Neural cell (in vitro differentiated cells): ENCODE results near the gene TAMM41. TPM values are rescaled to one million over a fixed set of nuclear protein-coding genes. Genes with fewer than 3 reads are reported as not detected.

ENCODE experiments used
- H2AFZ ChIP-seq: fragments of 200-600, 300-800 bp; sonication (generic), shearing (Covaris generic); 2 replicates; pipeline ENCODE4 v1.6.0; 2014; ENCODE audit warnings: low read depth, mild to moderate bottlenecking, antibody characterized with exemption, low read length, moderate library complexity
- H3F3A ChIP-seq: fragments of 200-600 bp; shearing (Covaris generic); 2 replicates; pipeline ENCODE4 v1.6.1; 2016; ENCODE audit warnings: mild to moderate bottlenecking, moderate library complexity, mixed read lengths, antibody characterized with exemption, low read length; ENCODE audit not compliant: insufficient read depth, poor library complexity, severe bottlenecking
- H3K27ac ChIP-seq: fragments of 200-600, 300-800 bp; sonication (generic), shearing (Covaris generic); 2 replicates; pipeline ENCODE4 v1.5.1; 2014; ENCODE audit warnings: mild to moderate bottlenecking, low read length, moderate library complexity
- H3K27me3 ChIP-seq: fragments of 300-800, 200-600 bp; sonication (generic), shearing (Covaris generic); 2 replicates; pipeline ENCODE4 v1.6.0; 2014; ENCODE audit warnings: mild to moderate bottlenecking, low read depth, low read length, moderate library complexity; ENCODE audit not compliant: insufficient read depth
- H3K36me3 ChIP-seq: fragments of 300-800, 200-600 bp; sonication (generic), shearing (Covaris generic); 2 replicates; pipeline ENCODE4 v1.5.1; 2014; ENCODE audit warnings: mild to moderate bottlenecking, antibody characterized with exemption, low read length, moderate library complexity; ENCODE audit not compliant: insufficient read depth
- H3K4me2 ChIP-seq: fragments of 300-800, 200-600 bp; sonication (generic), shearing (Covaris generic); 2 replicates; pipeline ENCODE4 v1.6.0; 2014; ENCODE audit warnings: mild to moderate bottlenecking, low read length
- H3K4me3 ChIP-seq: fragments of 300-800, 200-600 bp; sonication (generic), shearing (Covaris generic); 2 replicates; pipeline ENCODE4 v1.5.1; 2014; ENCODE audit warnings: mild to moderate bottlenecking, low read length, moderate library complexity
- H3K79me2 ChIP-seq: fragments of 200-600 bp; shearing (Covaris generic); replicated peaks from 2 replicates; pipeline ENCODE4 v1.6.0; 2014; ENCODE audit warnings: mild to moderate bottlenecking, low read length, moderate library complexity; ENCODE audit not compliant: insufficient read depth
- H3K9ac ChIP-seq: fragments of 300-800, 200-600 bp; sonication (generic), shearing (Covaris generic); 2 replicates; pipeline ENCODE4 v1.6.1; 2016; ENCODE audit warnings: mild to moderate bottlenecking, low read length, mixed read lengths
- H3K9me2 ChIP-seq: fragments of 200-600 bp; shearing (Covaris generic); 2 replicates; pipeline ENCODE4 v1.6.1; 2016; ENCODE audit warnings: mild to moderate bottlenecking, low read length, mixed read lengths; ENCODE audit not compliant: insufficient read depth
- H3K9me3 ChIP-seq: fragments of 200-600, 300-800 bp; sonication (generic), shearing (Covaris generic); 2 replicates; pipeline ENCODE4 v1.6.1; 2016; ENCODE audit warnings: mild to moderate bottlenecking, mixed run types, low read length, moderate library complexity, mixed read lengths
- H4K20me1 ChIP-seq: fragments of 200-600 bp; shearing (Covaris generic); 2 replicates; pipeline ENCODE4 v1.6.1; 2016; ENCODE audit warnings: mild to moderate bottlenecking, mixed run types; ENCODE audit not compliant: insufficient read depth
- EP300 ChIP-seq: fragments of 450-650 bp; conservative IDR thresholded peaks from 2 replicates; pipeline ENCODE4 v1.6.1; 2014; ENCODE audit warnings: antibody characterized with exemption, mild to moderate bottlenecking, moderate library complexity; ENCODE audit not compliant: poor library complexity, severe bottlenecking
- EZH2 ChIP-seq: fragments of 200-600, 300-800 bp; shearing (Covaris generic), sonication (generic); IDR thresholded peaks from 2 replicates; pipeline ENCODE4 v1.6.1; 2014; ENCODE audit warnings: antibody characterized with exemption, low read length, borderline replicate concordance, mild to moderate bottlenecking; ENCODE audit not compliant: insufficient read depth, poor library complexity, severe bottlenecking
- MXI1 ChIP-seq: fragments of 450-650 bp; conservative IDR thresholded peaks from 2 replicates; pipeline ENCODE4 v1.6.1; 2014; ENCODE audit warnings: antibody characterized with exemption, mild to moderate bottlenecking; ENCODE audit not compliant: poor library complexity, severe bottlenecking
- POLR2AphosphoS5 ChIP-seq: IDR thresholded peaks from 2 replicates; pipeline ENCODE4 v1.6.1; 2012
- RAD21 ChIP-seq: fragments of 450-650 bp; conservative IDR thresholded peaks from 2 replicates; pipeline ENCODE4 v1.6.1; 2014; ENCODE audit warnings: antibody characterized with exemption, mild to moderate bottlenecking, moderate library complexity
- SMC3 ChIP-seq: fragments of 450-650 bp; conservative IDR thresholded peaks from 2 replicates; pipeline ENCODE4 v1.6.1; 2014; ENCODE audit warnings: antibody characterized with exemption, mild to moderate bottlenecking, moderate library complexity; ENCODE audit not compliant: poor library complexity
- TAF1 ChIP-seq: IDR thresholded peaks from 2 replicates; pipeline ENCODE4 v1.6.1; 2012; ENCODE audit warnings: low read depth
- polyA plus RNA-seq: library from polyadenylated mRNA; depleted of rRNA; stranded (reverse); fragments of >200 nt; gene quantifications from 2 replicates; pipeline ENCODE4 v1.2.3, GENCODE V29; 2014
- TF ChIP-seq, protein P1 (sequence below): fragments of 450-650 bp; IDR thresholded peaks from 2 replicates; pipeline ENCODE4 v1.5.1; 2014; ENCODE audit warnings: antibody characterized with exemption, mild to moderate bottlenecking, moderate library complexity; ENCODE audit not compliant: poor library complexity, severe bottlenecking
- TF ChIP-seq, protein P2 (sequence below): IDR thresholded peaks from 2 replicates; pipeline ENCODE4 v1.6.1; 2012; ENCODE audit warnings: borderline replicate concordance

Gene TAMM41
- polyA plus RNA-seq, 1 donor from 2014 or later: 3.1 TPM

DNA sequence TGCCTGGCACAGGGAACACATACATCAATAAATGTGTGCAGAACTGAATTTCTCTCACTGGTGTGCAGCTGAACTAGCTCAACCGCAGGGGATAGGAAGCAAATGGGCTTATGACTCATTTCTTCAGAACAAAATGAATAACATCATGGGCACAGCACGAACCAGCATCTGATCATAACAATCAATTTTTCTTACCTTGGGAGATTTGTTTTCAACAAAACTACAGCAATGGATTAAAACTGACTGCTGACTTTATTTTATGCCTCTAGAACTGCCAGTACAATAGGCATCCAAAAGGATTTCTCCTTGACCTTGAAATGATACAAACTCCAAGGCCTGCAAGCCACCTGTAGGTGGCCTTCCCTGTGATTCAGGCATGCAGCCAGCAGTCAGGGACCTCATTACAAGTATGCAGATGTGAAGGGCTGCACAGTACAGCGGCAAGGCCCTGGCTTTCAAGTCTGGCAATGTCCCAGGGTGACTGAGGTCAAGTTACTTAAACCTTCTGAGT is 26.1 kb downstream of the TAMM41 start:
- H3F3A ChIP-seq: no peaks in the 10 kb centered on the region
- no peaks in the 10 kb centered on the region for H3K79me2 ChIP-seq
- H4K20me1 ChIP-seq: no peaks in the 10 kb centered on the region
- TF ChIP-seq, protein P1, sequence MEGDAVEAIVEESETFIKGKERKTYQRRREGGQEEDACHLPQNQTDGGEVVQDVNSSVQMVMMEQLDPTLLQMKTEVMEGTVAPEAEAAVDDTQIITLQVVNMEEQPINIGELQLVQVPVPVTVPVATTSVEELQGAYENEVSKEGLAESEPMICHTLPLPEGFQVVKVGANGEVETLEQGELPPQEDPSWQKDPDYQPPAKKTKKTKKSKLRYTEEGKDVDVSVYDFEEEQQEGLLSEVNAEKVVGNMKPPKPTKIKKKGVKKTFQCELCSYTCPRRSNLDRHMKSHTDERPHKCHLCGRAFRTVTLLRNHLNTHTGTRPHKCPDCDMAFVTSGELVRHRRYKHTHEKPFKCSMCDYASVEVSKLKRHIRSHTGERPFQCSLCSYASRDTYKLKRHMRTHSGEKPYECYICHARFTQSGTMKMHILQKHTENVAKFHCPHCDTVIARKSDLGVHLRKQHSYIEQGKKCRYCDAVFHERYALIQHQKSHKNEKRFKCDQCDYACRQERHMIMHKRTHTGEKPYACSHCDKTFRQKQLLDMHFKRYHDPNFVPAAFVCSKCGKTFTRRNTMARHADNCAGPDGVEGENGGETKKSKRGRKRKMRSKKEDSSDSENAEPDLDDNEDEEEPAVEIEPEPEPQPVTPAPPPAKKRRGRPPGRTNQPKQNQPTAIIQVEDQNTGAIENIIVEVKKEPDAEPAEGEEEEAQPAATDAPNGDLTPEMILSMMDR: no peak
- TF ChIP-seq EP300 (no peak), SMC3 (no peak), MXI1 (no peak), TAF1 (no peak), POLR2AphosphoS5 (no peak), EZH2 (no peak), RAD21 (no peak)
- TF ChIP-seq, protein P2, sequence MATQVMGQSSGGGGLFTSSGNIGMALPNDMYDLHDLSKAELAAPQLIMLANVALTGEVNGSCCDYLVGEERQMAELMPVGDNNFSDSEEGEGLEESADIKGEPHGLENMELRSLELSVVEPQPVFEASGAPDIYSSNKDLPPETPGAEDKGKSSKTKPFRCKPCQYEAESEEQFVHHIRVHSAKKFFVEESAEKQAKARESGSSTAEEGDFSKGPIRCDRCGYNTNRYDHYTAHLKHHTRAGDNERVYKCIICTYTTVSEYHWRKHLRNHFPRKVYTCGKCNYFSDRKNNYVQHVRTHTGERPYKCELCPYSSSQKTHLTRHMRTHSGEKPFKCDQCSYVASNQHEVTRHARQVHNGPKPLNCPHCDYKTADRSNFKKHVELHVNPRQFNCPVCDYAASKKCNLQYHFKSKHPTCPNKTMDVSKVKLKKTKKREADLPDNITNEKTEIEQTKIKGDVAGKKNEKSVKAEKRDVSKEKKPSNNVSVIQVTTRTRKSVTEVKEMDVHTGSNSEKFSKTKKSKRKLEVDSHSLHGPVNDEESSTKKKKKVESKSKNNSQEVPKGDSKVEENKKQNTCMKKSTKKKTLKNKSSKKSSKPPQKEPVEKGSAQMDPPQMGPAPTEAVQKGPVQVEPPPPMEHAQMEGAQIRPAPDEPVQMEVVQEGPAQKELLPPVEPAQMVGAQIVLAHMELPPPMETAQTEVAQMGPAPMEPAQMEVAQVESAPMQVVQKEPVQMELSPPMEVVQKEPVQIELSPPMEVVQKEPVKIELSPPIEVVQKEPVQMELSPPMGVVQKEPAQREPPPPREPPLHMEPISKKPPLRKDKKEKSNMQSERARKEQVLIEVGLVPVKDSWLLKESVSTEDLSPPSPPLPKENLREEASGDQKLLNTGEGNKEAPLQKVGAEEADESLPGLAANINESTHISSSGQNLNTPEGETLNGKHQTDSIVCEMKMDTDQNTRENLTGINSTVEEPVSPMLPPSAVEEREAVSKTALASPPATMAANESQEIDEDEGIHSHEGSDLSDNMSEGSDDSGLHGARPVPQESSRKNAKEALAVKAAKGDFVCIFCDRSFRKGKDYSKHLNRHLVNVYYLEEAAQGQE: no peak
- no peak overlapping the region for H3K4me3 ChIP-seq
- H3K27me3 ChIP-seq: no peaks in the 10 kb centered on the region
- no peak overlapping the region for H2AFZ ChIP-seq
- H3K9ac ChIP-seq: no peak overlapping the region
- no peaks in the 10 kb centered on the region for H3K9me3 ChIP-seq
- no peak overlapping the region for H3K4me2 ChIP-seq
- H3K36me3 ChIP-seq: peaks cover 4% of the 10 kb centered on the region
- H3K27ac ChIP-seq: no peak overlapping the region
- H3K9me2 ChIP-seq: no peaks in the 10 kb centered on the region

DNA sequence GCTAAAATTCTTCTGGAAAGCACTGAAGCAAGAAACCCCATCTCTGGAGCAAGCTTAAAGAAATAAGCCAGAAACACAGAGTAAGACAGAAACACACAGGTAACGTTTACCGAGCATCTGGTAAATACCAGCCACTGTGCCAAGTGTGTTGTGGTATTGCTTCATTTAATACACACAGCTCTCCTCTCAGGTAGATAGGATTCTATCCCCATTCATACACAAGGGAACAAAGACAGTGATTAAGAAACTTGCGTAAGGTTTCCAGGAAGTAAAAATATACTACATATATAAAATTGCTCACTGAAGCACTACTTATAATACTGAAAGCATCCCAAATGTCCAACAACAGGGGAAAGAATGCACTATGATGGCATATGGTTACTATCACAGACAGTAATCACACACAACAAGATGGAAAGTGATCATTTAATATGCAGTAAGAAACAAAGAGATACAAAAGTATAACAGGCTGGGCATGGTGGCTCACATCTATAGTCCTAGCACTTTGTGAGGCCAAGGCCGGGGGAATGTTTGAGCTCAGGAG is 27.5 kb downstream of the TAMM41 start:
- Histone ChIP-seq H3F3A (no peaks in the 10 kb centered on the region), H3K9me2 (no peaks in the 10 kb centered on the region), H3K9ac (no peak overlapping the region), H3K9me3 (no peaks in the 10 kb centered on the region), H2AFZ (no peak overlapping the region), H3K36me3 (peaks cover 4% of the 10 kb centered on the region), H4K20me1 (no peaks in the 10 kb centered on the region), H3K27ac (no peak overlapping the region), H3K4me2 (no peak overlapping the region), H3K27me3 (no peaks in the 10 kb centered on the region), H3K79me2 (no peaks in the 10 kb centered on the region), H3K4me3 (no peak overlapping the region)
- TF ChIP-seq EP300 (no peak), MXI1 (no peak), TAF1 (no peak), RAD21 (no peak)
